ENCODE measurements around the gene ANKRD29. TPM values are rescaled to one million over a fixed set of nuclear protein-coding genes. Genes with fewer than 3 reads are reported as not detected.

The ANKRD29 gene
- total RNA-seq, 1 donor: 0.43 TPM

- H3K4me3 ChIP-seq (ENCODE audit: low read depth, low read length): no peak overlapping the region
- TF ChIP-seq CTCF (IDR thresholded peaks at IDR 0.05; ENCODE audit: insufficient read depth, low read depth, low read length): no peak
- DNase-seq (ENCODE audit: low read depth): no peak
Observed at GRCh38 chr18:23673725-23674124, 11.0 kb upstream of the ANKRD29 start.

GRCh38 chr18:23671564-23671963 lies 8.9 kb upstream of the ANKRD29 start:
- no peak for DNase-seq (ENCODE audit: low read depth)
- TF ChIP-seq CTCF (IDR thresholded peaks at IDR 0.05; ENCODE audit: insufficient read depth, low read depth, low read length): no peak

GRCh38 chr18:23669804-23670405 lies 7.2 kb upstream of the ANKRD29 start:
- no peak for TF ChIP-seq CTCF (IDR thresholded peaks at IDR 0.05; ENCODE audit: insufficient read depth, low read depth, low read length)
- DNase-seq (ENCODE audit: low read depth): no peak
- no peak overlapping the region for H3K4me3 ChIP-seq (ENCODE audit: low read depth, low read length)

More at GRCh38 chr18:23671564-23671963, 8.9 kb upstream of the ANKRD29 start:
- H3K4me3 ChIP-seq (ENCODE audit: low read depth, low read length): no peak overlapping the region

- DNase-seq (ENCODE audit: low read depth): no peak
- no peak for TF ChIP-seq CTCF (IDR thresholded peaks at IDR 0.05; ENCODE audit: insufficient read depth, low read depth, low read length)
- no peak overlapping the region for H3K4me3 ChIP-seq (ENCODE audit: low read depth, low read length)
Observed at GRCh38 chr18:23669202-23669766, 6.6 kb upstream of the ANKRD29 start.

- H3K4me3 ChIP-seq (ENCODE audit: low read depth, low read length): no peak overlapping the region
- TF ChIP-seq CTCF (IDR thresholded peaks at IDR 0.05; ENCODE audit: insufficient read depth, low read depth, low read length): no peak
- no peak for DNase-seq (ENCODE audit: low read depth)
Observed at GRCh38 chr18:23668731-23669130, 6.0 kb upstream of the ANKRD29 start.

GRCh38 chr18:23667114-23667513 lies 4.4 kb upstream of the ANKRD29 start:
- no peak for TF ChIP-seq CTCF (IDR thresholded peaks at IDR 0.05; ENCODE audit: insufficient read depth, low read depth, low read length)
- DNase-seq (ENCODE audit: low read depth): no peak
- no peak overlapping the region for H3K4me3 ChIP-seq (ENCODE audit: low read depth, low read length)

GRCh38 chr18:23664674-23665073 lies 2.0 kb upstream of the ANKRD29 start:
- TF ChIP-seq CTCF (IDR thresholded peaks at IDR 0.05; ENCODE audit: insufficient read depth, low read depth, low read length): no peak
- DNase-seq (ENCODE audit: low read depth): no peak
- H3K4me3 ChIP-seq (ENCODE audit: low read depth, low read length): no peak overlapping the region

Measured in fibroblast of villous mesenchyme (primary cell).